Spleen (tissue), 7 donors: Measurements from ENCODE around the gene HES4.

Source experiments
- POLR2A ChIP-seq, 3 donors: fragments of 450-650 bp; IDR thresholded peaks; one replicate each; pipeline ENCODE4 v1.5.1; 2017; ENCODE audit warnings: antibody characterized with exemption in 3 of 3, mild to moderate bottlenecking in 1 of 3
- TF ChIP-seq, protein P1 (sequence below), 11 experiments: fragments of 200-600 bp in 7 of 11; fragments of 450-650 bp in 4 of 11; sonication (generic) in 4 of 11; IDR thresholded peaks in 8 of 11; conservative IDR thresholded peaks in 3 of 11; 1 replicate in 7 of 11; 2 replicates in 4 of 11; pipeline versions ENCODE4 v1.4.0 to v1.8.0; 2016 to 2021; ENCODE audit warnings: antibody characterized with exemption in 11 of 11, inconsistent platforms in 4 of 11, mild to moderate bottlenecking in 1 of 11
- donor health status: DM: no; HTN: no; CAD: no; lungs with moderate emphysema.
- donor health status: DM: no; HTN: no; CAD: no.
- donor health status: DM: no; HTN: no; CAD: no.

GRCh38 chr1:992362-992761 is 7.5 kb downstream of the HES4 start:
- TF ChIP-seq, protein P1, sequence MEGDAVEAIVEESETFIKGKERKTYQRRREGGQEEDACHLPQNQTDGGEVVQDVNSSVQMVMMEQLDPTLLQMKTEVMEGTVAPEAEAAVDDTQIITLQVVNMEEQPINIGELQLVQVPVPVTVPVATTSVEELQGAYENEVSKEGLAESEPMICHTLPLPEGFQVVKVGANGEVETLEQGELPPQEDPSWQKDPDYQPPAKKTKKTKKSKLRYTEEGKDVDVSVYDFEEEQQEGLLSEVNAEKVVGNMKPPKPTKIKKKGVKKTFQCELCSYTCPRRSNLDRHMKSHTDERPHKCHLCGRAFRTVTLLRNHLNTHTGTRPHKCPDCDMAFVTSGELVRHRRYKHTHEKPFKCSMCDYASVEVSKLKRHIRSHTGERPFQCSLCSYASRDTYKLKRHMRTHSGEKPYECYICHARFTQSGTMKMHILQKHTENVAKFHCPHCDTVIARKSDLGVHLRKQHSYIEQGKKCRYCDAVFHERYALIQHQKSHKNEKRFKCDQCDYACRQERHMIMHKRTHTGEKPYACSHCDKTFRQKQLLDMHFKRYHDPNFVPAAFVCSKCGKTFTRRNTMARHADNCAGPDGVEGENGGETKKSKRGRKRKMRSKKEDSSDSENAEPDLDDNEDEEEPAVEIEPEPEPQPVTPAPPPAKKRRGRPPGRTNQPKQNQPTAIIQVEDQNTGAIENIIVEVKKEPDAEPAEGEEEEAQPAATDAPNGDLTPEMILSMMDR (IDR thresholded peaks at IDR 0.05 in 8 of 11, conservative IDR thresholded peaks at IDR 0.05 in 3 of 11) = no peak
- no peak for TF ChIP-seq POLR2A (IDR thresholded peaks at IDR 0.05)
